Central memory CD8-positive, alpha-beta T cell (primary cell): ENCODE results near the gene LRFN2.
A peak's percentile ranks its signal among the peaks of the same experiment; 100 is the strongest.

ENCODE experiments used
- ATAC-seq: fragments of 150-1000 bp; cut with Tn5 transposase; replicated peaks from 2 replicates; pipeline ENCODE4 v1.10.0; 2022; ENCODE audit warnings: mild to moderate bottlenecking, moderate FRiP score, moderate number of reproducible peaks; ENCODE audit not compliant: poor library complexity, severe bottlenecking; ENCODE audit errors: extremely low read depth
- DNase-seq, 2 donors: peaks; one replicate each; pipeline ENCODE4 v3.0.0; 2021; ENCODE audit warnings: low spot score in 2 of 2
- H3K27ac Mint-ChIP-seq: one replicate; pipeline ENCODE4 v1.8.0; 2022; ENCODE audit warnings: low read depth, mild to moderate bottlenecking, moderate library complexity, mixed read lengths
- H3K27me3 Mint-ChIP-seq: one replicate; pipeline ENCODE4 v1.8.0; 2022; ENCODE audit warnings: mixed read lengths
- H3K36me3 Mint-ChIP-seq: one replicate; pipeline ENCODE4 v1.8.0; 2022; ENCODE audit warnings: mild to moderate bottlenecking, moderate library complexity, mixed read lengths; ENCODE audit not compliant: insufficient read depth
- H3K4me1 Mint-ChIP-seq: one replicate; pipeline ENCODE4 v1.8.0; 2022; ENCODE audit warnings: mixed read lengths
- H3K4me3 Mint-ChIP-seq: one replicate; pipeline ENCODE4 v1.8.0; 2022; ENCODE audit warnings: mild to moderate bottlenecking, moderate library complexity, mixed read lengths
- H3K9me3 Mint-ChIP-seq: one replicate; pipeline ENCODE4 v1.8.0; 2022; ENCODE audit warnings: mixed read lengths

LRFN2 gene

GRCh38 chr6:40427196-40427595, 160.0 kb downstream of the LRFN2 start:
- Mint-ChIP-seq H3K4me1 (no peaks in the 10 kb centered on the region), H3K9me3 (no peaks in the 10 kb centered on the region), H3K4me3 (no peak overlapping the region), H3K36me3 (no peaks in the 10 kb centered on the region), H3K27me3 (no peaks in the 10 kb centered on the region), H3K27ac (no peak overlapping the region)
- ATAC-seq (no peak), DNase-seq (no peak)

- ATAC-seq (no peak), DNase-seq (no peak)
- Mint-ChIP-seq H3K4me1 (no peaks in the 10 kb centered on the region), H3K36me3 (no peaks in the 10 kb centered on the region), H3K27me3 (no peaks in the 10 kb centered on the region), H3K27ac (no peak overlapping the region), H3K4me3 (no peak overlapping the region), H3K9me3 (no peaks in the 10 kb centered on the region)
Observed at GRCh38 chr6:40426346-40427066, 160.7 kb downstream of the LRFN2 start.

- no peaks in the 10 kb centered on the region for H3K4me1 Mint-ChIP-seq
- no peak overlapping the region for H3K27ac Mint-ChIP-seq
- H3K9me3 Mint-ChIP-seq, result no peaks in the 10 kb centered on the region
- ATAC-seq (no peak), DNase-seq (no peak)
- no peaks in the 10 kb centered on the region for H3K36me3 Mint-ChIP-seq
- no peaks in the 10 kb centered on the region for H3K27me3 Mint-ChIP-seq
- no peak overlapping the region for H3K4me3 Mint-ChIP-seq
Observed at GRCh38 chr6:40425192-40425919, 161.8 kb downstream of the LRFN2 start.

- Mint-ChIP-seq H3K4me1 (no peaks in the 10 kb centered on the region), H3K27ac (no peak overlapping the region), H3K4me3 (no peak overlapping the region), H3K27me3 (no peaks in the 10 kb centered on the region), H3K36me3 (no peaks in the 10 kb centered on the region), H3K9me3 (no peaks in the 10 kb centered on the region)
- ATAC-seq (no peak), DNase-seq (no peak)
Observed at GRCh38 chr6:40422046-40422445, 165.1 kb downstream of the LRFN2 start.

- ATAC-seq (no peak), DNase-seq (no peak)
- Mint-ChIP-seq H3K4me1 (no peaks in the 10 kb centered on the region), H3K27me3 (no peaks in the 10 kb centered on the region), H3K9me3 (no peaks in the 10 kb centered on the region), H3K27ac (no peak overlapping the region), H3K36me3 (no peaks in the 10 kb centered on the region), H3K4me3 (no peak overlapping the region)
Observed at GRCh38 chr6:40419946-40420728, 167.0 kb downstream of the LRFN2 start.

- Mint-ChIP-seq H3K36me3 (no peaks in the 10 kb centered on the region), H3K9me3 (no peaks in the 10 kb centered on the region), H3K27me3 (no peaks in the 10 kb centered on the region), H3K27ac (no peak overlapping the region), H3K4me1 (no peaks in the 10 kb centered on the region), H3K4me3 (no peak overlapping the region)
- no peak for DNase-seq
- no peak for ATAC-seq
Observed at GRCh38 chr6:40419377-40419776, 167.8 kb downstream of the LRFN2 start.

- no peaks in the 10 kb centered on the region for H3K9me3 Mint-ChIP-seq
- H3K27ac Mint-ChIP-seq, result no peak overlapping the region
- no peaks in the 10 kb centered on the region for H3K4me1 Mint-ChIP-seq
- no peak for DNase-seq
- H3K27me3 Mint-ChIP-seq, result no peaks in the 10 kb centered on the region
- no peaks in the 10 kb centered on the region for H3K36me3 Mint-ChIP-seq
- H3K4me3 Mint-ChIP-seq, result no peak overlapping the region
- ATAC-seq, result no peak
Observed at GRCh38 chr6:40417031-40417430, 170.1 kb downstream of the LRFN2 start.

- Mint-ChIP-seq H3K9me3 (no peaks in the 10 kb centered on the region), H3K4me1 (no peaks in the 10 kb centered on the region), H3K4me3 (no peak overlapping the region), H3K36me3 (no peaks in the 10 kb centered on the region), H3K27me3 (peaks cover 13% of the 10 kb centered on the region), H3K27ac (no peak overlapping the region)
- no peak for DNase-seq
- no peak for ATAC-seq
Observed at GRCh38 chr6:40414617-40415016, 172.5 kb downstream of the LRFN2 start.

GRCh38 chr6:40413239-40413638, 173.9 kb downstream of the LRFN2 start:
- Mint-ChIP-seq H3K27me3 (peaks cover 13% of the 10 kb centered on the region), H3K36me3 (no peaks in the 10 kb centered on the region), H3K27ac (no peak overlapping the region)

GRCh38 chr6:40411881-40412280, 175.3 kb downstream of the LRFN2 start:
- no peak for ATAC-seq
- no peaks in the 10 kb centered on the region for H3K4me1 Mint-ChIP-seq
- H3K9me3 Mint-ChIP-seq, result no peaks in the 10 kb centered on the region
- H3K27me3 Mint-ChIP-seq, result peaks cover 13% of the 10 kb centered on the region
- H3K27ac Mint-ChIP-seq, result peak overlapping the region; percentile 69
- DNase-seq, result no peak
- H3K36me3 Mint-ChIP-seq, result no peaks in the 10 kb centered on the region
- H3K4me3 Mint-ChIP-seq, result no peak overlapping the region

More at GRCh38 chr6:40413239-40413638, 173.9 kb downstream of the LRFN2 start:
- DNase-seq (no peak), ATAC-seq (no peak)
- no peak overlapping the region for H3K4me3 Mint-ChIP-seq
- no peaks in the 10 kb centered on the region for H3K4me1 Mint-ChIP-seq
- H3K9me3 Mint-ChIP-seq, result no peaks in the 10 kb centered on the region

GRCh38 chr6:40410821-40411220, 176.3 kb downstream of the LRFN2 start:
- Mint-ChIP-seq H3K9me3 (no peaks in the 10 kb centered on the region), H3K4me3 (no peak overlapping the region), H3K36me3 (no peaks in the 10 kb centered on the region), H3K4me1 (no peaks in the 10 kb centered on the region), H3K27ac (peak overlapping the region; percentile 69), H3K27me3 (peaks cover 13% of the 10 kb centered on the region)
- ATAC-seq, result no peak
- DNase-seq, result no peak

GRCh38 chr6:40409716-40410397, 177.3 kb downstream of the LRFN2 start:
- DNase-seq (no peak), ATAC-seq (no peak)
- peak overlapping the region; percentile 17 for H3K27ac Mint-ChIP-seq
- no peaks in the 10 kb centered on the region for H3K36me3 Mint-ChIP-seq
- peaks cover 13% of the 10 kb centered on the region for H3K27me3 Mint-ChIP-seq
- H3K9me3 Mint-ChIP-seq, result no peaks in the 10 kb centered on the region
- no peak overlapping the region for H3K4me3 Mint-ChIP-seq
- H3K4me1 Mint-ChIP-seq, result no peaks in the 10 kb centered on the region
